ENCODE measurements around the gene LAGE3. TPM values are rescaled to one million over a fixed set of nuclear protein-coding genes. Genes with fewer than 3 reads are reported as not detected.
A peak's percentile ranks its signal among the peaks of the same experiment; 100 is the strongest.

The LAGE3 gene
- total RNA-seq, 1 donor from 2014 or later, result 27.9 TPM

DNA sequence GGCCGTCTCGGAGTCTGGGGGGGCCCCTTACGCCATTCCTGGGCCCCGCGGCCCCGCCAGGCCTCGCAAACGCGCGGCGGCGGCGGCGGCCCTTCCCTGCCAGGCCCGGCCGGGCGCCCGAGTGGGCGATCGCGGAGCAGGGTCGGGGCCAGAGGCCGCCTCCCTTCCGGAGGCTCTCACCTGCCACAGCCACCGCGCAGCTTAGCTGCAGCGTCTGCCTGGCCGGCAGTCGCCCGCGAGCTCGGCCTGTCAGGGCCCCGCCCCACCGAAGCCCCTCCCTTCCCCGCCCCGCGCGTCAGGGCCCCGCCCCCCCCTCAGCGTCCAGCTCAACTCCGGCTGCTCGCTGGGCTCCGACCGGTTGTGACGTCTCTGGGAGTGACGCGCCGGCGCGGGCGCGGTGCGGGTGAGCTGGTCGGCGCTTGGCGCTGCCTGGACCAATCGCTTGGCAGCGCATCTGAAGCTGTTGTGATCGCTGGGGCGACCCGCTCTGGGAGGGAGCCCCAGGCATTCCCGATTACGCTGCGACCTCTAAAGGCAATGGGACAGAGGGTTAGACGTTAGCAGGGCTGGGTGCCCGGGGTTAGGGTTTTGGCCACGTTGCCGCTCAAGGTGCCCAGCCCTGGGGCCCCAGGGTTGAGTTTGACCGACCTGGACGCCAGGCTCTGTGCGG lies 11.5 kb upstream of the LAGE3 start, which contains the start of gene SLC10A3:
TSS of gene SLC10A3 (minus strand) at position 216 of the 670 bp plus-strand sequence. CDS start 1,689 bp downstream, outside the sequence.
- peak; percentile 61 for DNase-seq (ENCODE audit: low read depth)
- TF ChIP-seq, protein P1, sequence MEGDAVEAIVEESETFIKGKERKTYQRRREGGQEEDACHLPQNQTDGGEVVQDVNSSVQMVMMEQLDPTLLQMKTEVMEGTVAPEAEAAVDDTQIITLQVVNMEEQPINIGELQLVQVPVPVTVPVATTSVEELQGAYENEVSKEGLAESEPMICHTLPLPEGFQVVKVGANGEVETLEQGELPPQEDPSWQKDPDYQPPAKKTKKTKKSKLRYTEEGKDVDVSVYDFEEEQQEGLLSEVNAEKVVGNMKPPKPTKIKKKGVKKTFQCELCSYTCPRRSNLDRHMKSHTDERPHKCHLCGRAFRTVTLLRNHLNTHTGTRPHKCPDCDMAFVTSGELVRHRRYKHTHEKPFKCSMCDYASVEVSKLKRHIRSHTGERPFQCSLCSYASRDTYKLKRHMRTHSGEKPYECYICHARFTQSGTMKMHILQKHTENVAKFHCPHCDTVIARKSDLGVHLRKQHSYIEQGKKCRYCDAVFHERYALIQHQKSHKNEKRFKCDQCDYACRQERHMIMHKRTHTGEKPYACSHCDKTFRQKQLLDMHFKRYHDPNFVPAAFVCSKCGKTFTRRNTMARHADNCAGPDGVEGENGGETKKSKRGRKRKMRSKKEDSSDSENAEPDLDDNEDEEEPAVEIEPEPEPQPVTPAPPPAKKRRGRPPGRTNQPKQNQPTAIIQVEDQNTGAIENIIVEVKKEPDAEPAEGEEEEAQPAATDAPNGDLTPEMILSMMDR (IDR thresholded peaks at IDR 0.05; ENCODE audit: insufficient read depth, low read length, poor library complexity, severe bottlenecking), result no peak

DNA sequence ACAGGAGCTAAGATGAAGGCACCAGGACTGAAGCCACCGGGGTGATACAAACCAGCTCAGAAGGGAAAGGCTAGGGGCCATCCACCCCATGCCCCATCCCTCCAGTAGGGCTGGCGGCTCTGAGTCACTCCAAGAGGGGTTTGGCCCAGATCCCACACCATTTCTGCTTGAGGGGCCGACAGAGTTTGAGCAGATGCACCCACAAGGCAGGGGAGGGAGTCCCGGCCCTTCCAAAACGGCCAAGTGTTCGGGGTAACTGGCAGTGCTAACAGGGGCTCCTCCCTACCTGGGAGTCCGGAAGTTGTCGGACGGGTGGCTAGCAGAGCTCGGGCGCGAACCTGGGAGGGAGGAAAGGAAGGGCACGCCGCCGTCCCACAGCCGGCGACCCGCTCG lies 10.9 kb upstream of the LAGE3 start:
- Histone ChIP-seq H3K4me3 (ENCODE audit: low read depth, low read length) (peak overlapping the region; percentile 59), H3K27me3 (ENCODE audit: control insufficient read depth, insufficient read depth, low read length) (no peaks in the 10 kb centered on the region), H3K36me3 (ENCODE audit: control insufficient read depth, insufficient read depth, low read length) (no peaks in the 10 kb centered on the region)
- TF ChIP-seq, protein P1 (IDR thresholded peaks at IDR 0.05; ENCODE audit: insufficient read depth, low read length, poor library complexity, severe bottlenecking), result no peak
- DNase-seq (ENCODE audit: low read depth), result no peak

More for the DNA sequence above, 11.5 kb upstream of the LAGE3 start, which contains the start of gene SLC10A3:
- Histone ChIP-seq H3K27me3 (ENCODE audit: control insufficient read depth, insufficient read depth, low read length) (no peaks in the 10 kb centered on the region), H3K4me3 (ENCODE audit: low read depth, low read length) (peak within 1 kb of the TSS; percentile 59), H3K36me3 (ENCODE audit: control insufficient read depth, insufficient read depth, low read length) (no peaks in the 10 kb centered on the region)

DNA sequence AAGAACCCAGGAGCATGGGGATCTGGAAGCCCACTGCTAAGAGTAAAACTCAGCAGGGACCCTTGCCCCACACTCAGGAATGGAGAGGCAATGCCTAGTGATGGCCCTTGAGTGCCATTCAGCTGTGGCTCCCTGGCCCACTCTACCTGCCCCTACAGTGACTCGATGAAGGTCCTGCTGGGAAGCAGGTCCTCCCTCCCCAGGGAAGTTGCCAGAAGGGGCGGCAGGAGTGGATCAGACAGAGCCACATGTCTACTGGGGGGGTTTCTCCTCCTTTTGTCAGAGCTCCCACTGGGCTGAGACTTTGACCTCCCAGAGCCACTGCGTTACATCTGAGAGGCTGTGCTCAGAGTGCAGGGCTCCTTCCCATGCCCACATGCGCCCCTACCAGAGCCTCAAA lies 10.1 kb upstream of the LAGE3 start:
- Histone ChIP-seq H3K27me3 (ENCODE audit: control insufficient read depth, insufficient read depth, low read length) (no peaks in the 10 kb centered on the region), H3K4me3 (ENCODE audit: low read depth, low read length) (no peak overlapping the region), H3K36me3 (ENCODE audit: control insufficient read depth, insufficient read depth, low read length) (no peaks in the 10 kb centered on the region)
- no peak for DNase-seq (ENCODE audit: low read depth)
- TF ChIP-seq, protein P1 (IDR thresholded peaks at IDR 0.05; ENCODE audit: insufficient read depth, low read length, poor library complexity, severe bottlenecking), result no peak

DNA sequence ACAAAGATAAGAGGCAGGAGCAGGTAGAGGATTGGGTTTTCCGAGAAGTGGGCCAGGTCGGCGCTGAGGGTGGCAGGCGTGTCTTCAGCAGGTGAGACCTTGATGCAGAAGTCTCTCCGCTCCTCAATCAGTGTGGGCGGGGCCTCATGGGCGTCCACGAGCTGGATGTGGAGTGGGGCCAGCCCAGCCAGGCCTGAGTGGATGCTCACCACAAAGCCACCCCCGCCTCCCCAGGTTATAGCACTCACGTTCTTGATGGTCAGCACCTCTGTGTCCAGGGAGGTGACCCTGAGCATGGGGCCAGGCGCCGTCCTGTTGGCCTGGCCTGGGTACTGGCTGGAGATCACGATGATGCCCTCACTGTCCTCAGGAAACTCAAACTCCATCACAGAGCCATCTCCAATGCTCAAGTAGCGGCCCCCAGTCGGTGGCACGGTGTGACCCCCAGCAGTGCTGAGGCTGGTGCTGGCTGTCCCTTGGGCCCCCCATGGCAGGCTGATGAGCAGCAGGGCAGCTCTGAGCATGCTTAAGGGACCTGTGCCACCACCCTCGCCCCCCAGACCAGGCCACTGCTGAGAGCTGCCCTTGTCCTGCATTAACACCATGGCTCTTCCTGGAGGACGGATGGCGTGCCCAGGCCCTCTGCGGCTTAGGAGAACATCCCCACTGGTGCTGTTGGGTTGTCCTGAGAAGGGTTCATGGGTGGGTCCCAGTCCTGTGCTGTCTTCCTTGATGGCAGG lies 9.4 kb upstream of the LAGE3 start:
- no peaks in the 10 kb centered on the region for H3K36me3 ChIP-seq (ENCODE audit: control insufficient read depth, insufficient read depth, low read length)
- H3K4me3 ChIP-seq (ENCODE audit: low read depth, low read length), result no peak overlapping the region
- H3K27me3 ChIP-seq (ENCODE audit: control insufficient read depth, insufficient read depth, low read length), result no peaks in the 10 kb centered on the region
- TF ChIP-seq, protein P1 (IDR thresholded peaks at IDR 0.05; ENCODE audit: insufficient read depth, low read length, poor library complexity, severe bottlenecking), result no peak
- no peak for DNase-seq (ENCODE audit: low read depth)

DNA sequence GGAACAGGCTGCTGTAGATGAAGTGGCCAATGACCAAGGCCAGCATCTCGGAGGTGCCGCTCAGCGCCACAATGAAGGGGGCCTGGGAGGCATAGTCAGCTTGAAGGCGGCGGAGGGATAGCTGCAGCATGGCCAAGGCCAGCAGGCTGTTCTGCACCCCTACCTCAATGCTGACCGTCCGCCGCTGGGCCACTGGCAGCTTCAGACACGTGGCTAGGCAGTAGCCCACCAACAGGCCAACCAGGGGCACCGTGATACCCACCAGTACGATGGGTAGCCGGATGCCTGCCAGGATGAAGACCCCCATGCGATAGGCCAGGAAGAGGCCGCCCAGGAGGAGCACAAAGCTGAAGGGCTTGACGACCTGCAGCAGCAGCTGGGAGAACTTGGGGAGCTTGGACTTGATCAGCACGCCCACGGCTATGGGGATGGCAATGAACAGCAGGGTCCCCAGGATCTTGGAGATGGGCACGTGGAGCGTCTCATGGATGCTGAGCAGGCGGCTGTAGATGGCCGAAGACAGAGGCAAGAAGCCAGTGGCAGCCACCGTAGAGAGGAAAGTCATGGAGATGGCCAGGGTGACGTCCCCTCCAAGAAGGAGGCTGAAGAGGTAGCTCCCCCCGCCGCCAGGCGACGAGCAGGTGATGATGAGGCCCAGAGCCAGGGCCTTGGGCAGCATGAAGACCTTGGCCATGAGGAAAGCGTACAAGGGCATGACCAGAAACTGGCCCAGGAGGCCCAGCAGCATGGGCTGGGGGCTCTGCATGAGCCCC lies 8.6 kb upstream of the LAGE3 start:
- DNase-seq (ENCODE audit: low read depth), result no peak
- TF ChIP-seq, protein P1 (IDR thresholded peaks at IDR 0.05; ENCODE audit: insufficient read depth, low read length, poor library complexity, severe bottlenecking), result no peak
- Histone ChIP-seq H3K4me3 (ENCODE audit: low read depth, low read length) (no peak overlapping the region), H3K27me3 (ENCODE audit: control insufficient read depth, insufficient read depth, low read length) (no peaks in the 10 kb centered on the region), H3K36me3 (ENCODE audit: control insufficient read depth, insufficient read depth, low read length) (no peaks in the 10 kb centered on the region)

Data from kidney epithelial cell (primary cell).